DOHH2 (cell line): ENCODE results near the gene DSCAML1.

ENCODE experiments used
- CTCF ChIP-seq: fragments of 200-600 bp; sonication (generic); IDR thresholded peaks from one replicate; pipeline ENCODE4 v1.5.1; 2014; ENCODE audit warnings: antibody characterized with exemption, mild to moderate bottlenecking, low read depth, low read length; ENCODE audit not compliant: poor library complexity, severe bottlenecking
- EZH2phosphoT487 ChIP-seq: fragments of 200-600 bp; sonication (generic); IDR thresholded peaks from 2 replicates; pipeline ENCODE4 v1.6.1; 2017; ENCODE audit warnings: borderline replicate concordance, mild to moderate bottlenecking, antibody characterized with exemption, low read length, moderate library complexity, mixed read lengths

- TF ChIP-seq CTCF (no peak), EZH2phosphoT487 (no peak)
Observed at GRCh38 chr11:117444711-117445658, 352.0 kb downstream of the DSCAML1 start.
